IMR-90 (cell line): ENCODE measurements around the gene HOXB2. TPM values are rescaled to one million over a fixed set of nuclear protein-coding genes. Genes with fewer than 3 reads are reported as not detected.
A peak's percentile ranks its signal among the peaks of the same experiment; 100 is the strongest.

Experiments
- ATAC-seq: fragments of 200-7000 bp; cut with Tn5 transposase; 2 replicates; pipeline ENCODE4 v1.9.1; 2020; ENCODE audit warnings: low read depth, mild to moderate bottlenecking, moderate library complexity
- BruUV-seq: library from RNA; stranded (reverse); fragments of 400-500 nt; replicated peaks from 2 replicates; lab custom pipeline; 2021; lab: Mats Ljungman, UMichigan
- CTCF ChIA-PET: fragments of 300-600 bp; formaldehyde crosslinking; extraction: SDS; loops from one replicate; lab custom pipeline; 2021; ENCODE audit warnings: antibody characterized with exemption; lab: Yijun Ruan, JAX
- POLR2A ChIA-PET: fragments of 300-600 bp; sonication (Branson Sonifier 250); formaldehyde crosslinking; loops from one replicate; lab custom pipeline; 2022; ENCODE audit warnings: antibody characterized with exemption; ENCODE audit not compliant: unreplicated experiment; lab: Charles Lee
- DNase-seq: peaks from one replicate; pipeline ENCODE4 v3.0.0; 2013
- H2AFZ ChIP-seq: replicated peaks from 2 replicates; pipeline ENCODE3; 2013; ENCODE audit warnings: low read length, mild to moderate bottlenecking; ENCODE audit not compliant: poor library complexity
- H2AK5ac ChIP-seq: 2 replicates; pipeline ENCODE4 v1.6.1; 2013; ENCODE audit warnings: low read depth, low read length, inconsistent platforms
- H2AK9ac ChIP-seq: replicated peaks from 2 replicates; pipeline ENCODE3; 2013; ENCODE audit warnings: mild to moderate bottlenecking, low read depth, low read length, moderate library complexity; ENCODE audit not compliant: poor library complexity
- H2BK120ac ChIP-seq: 2 replicates; pipeline ENCODE4 v1.6.1; 2013; ENCODE audit warnings: low read depth, low read length, inconsistent platforms
- H2BK15ac ChIP-seq: 3 replicates; pipeline ENCODE4 v1.6.1; 2013; ENCODE audit warnings: low read depth, low read length, inconsistent platforms
- H2BK20ac ChIP-seq: 2 replicates; pipeline ENCODE4 v1.6.1; 2013; ENCODE audit warnings: low read depth, mild to moderate bottlenecking, inconsistent platforms, low read length, moderate library complexity
- H2BK5ac ChIP-seq: 2 replicates; pipeline ENCODE4 v1.6.1; 2013; ENCODE audit warnings: mild to moderate bottlenecking, low read depth, low read length, inconsistent platforms; ENCODE audit not compliant: poor library complexity, severe bottlenecking
- H3K14ac ChIP-seq: replicated peaks from 2 replicates; pipeline ENCODE4 v1.6.1; 2013; ENCODE audit warnings: low read depth, low read length, inconsistent platforms
- H3K18ac ChIP-seq: 2 replicates; pipeline ENCODE4 v1.6.1; 2013; ENCODE audit warnings: low read depth, low read length, control low read depth
- H3K23ac ChIP-seq: 2 replicates; pipeline ENCODE4 v1.6.1; 2013; ENCODE audit warnings: low read depth, low read length, inconsistent platforms
- H3K27ac ChIP-seq: 2 replicates; pipeline ENCODE4 v1.5.1; 2013; ENCODE audit warnings: mild to moderate bottlenecking, control low read depth, low read length; ENCODE audit not compliant: insufficient read depth
- H3K27me3 ChIP-seq: 2 replicates; pipeline ENCODE4 v1.6.1; 2013; ENCODE audit warnings: low read length; ENCODE audit not compliant: control insufficient read depth, insufficient read depth
- H3K36me3 ChIP-seq: 2 replicates; pipeline ENCODE4 v1.6.1; 2013; ENCODE audit warnings: low read length, mixed read lengths; ENCODE audit not compliant: control insufficient read depth, insufficient read depth
- H3K4ac ChIP-seq: 2 replicates; pipeline ENCODE4 v1.6.1; 2013; ENCODE audit warnings: low read depth, low read length, inconsistent platforms
- H3K4me1 ChIP-seq: 2 replicates; pipeline ENCODE4 v1.6.1; 2013; ENCODE audit warnings: low read length, mixed read lengths; ENCODE audit not compliant: control insufficient read depth, insufficient read depth
- H3K4me2 ChIP-seq: 2 replicates; pipeline ENCODE4 v1.6.1; 2013; ENCODE audit warnings: low read depth, mild to moderate bottlenecking, control low read depth, low read length, moderate library complexity
- H3K4me3 ChIP-seq: 2 replicates; pipeline ENCODE4 v1.5.1; 2013; ENCODE audit warnings: low read depth, mild to moderate bottlenecking, control low read depth, low read length, moderate library complexity; ENCODE audit not compliant: insufficient read depth
- H3K56ac ChIP-seq: 2 replicates; pipeline ENCODE4 v1.6.1; 2013; ENCODE audit warnings: low read length, inconsistent platforms; ENCODE audit not compliant: insufficient read depth; ENCODE audit errors: extremely low read depth
- H3K79me1 ChIP-seq, 2 experiments: 2 replicates each; pipeline ENCODE4 v1.6.1; 2013; ENCODE audit warnings: low read length in 2 of 2, inconsistent platforms in 1 of 2, low read depth in 1 of 2
- H3K9ac ChIP-seq: 2 replicates; pipeline ENCODE4 v1.6.1; 2013; ENCODE audit warnings: low read depth, low read length, control low read depth
- H3K9me1 ChIP-seq: 2 replicates; pipeline ENCODE4 v1.6.1; 2013; ENCODE audit warnings: low read length, inconsistent platforms; ENCODE audit not compliant: insufficient read depth
- H3K9me3 ChIP-seq: 2 replicates; pipeline ENCODE4 v1.6.1; 2013; ENCODE audit warnings: low read length; ENCODE audit not compliant: control insufficient read depth, insufficient read depth
- H4K20me1 ChIP-seq: 2 replicates; pipeline ENCODE4 v1.6.1; 2013; ENCODE audit warnings: low read length, inconsistent platforms; ENCODE audit not compliant: insufficient read depth
- H4K5ac ChIP-seq: 2 replicates; pipeline ENCODE4 v1.6.1; 2013; ENCODE audit warnings: mild to moderate bottlenecking, low read depth, low read length, control low read depth
- H4K8ac ChIP-seq, 2 experiments: 2 replicates each; pipeline ENCODE4 v1.6.1; 2013; ENCODE audit warnings: low read depth in 2 of 2, low read length in 2 of 2, control low read depth in 1 of 2, inconsistent platforms in 1 of 2
- H4K91ac ChIP-seq: 2 replicates; pipeline ENCODE4 v1.6.1; 2013; ENCODE audit warnings: low read depth, low read length, inconsistent platforms; ENCODE audit not compliant: insufficient read depth
- BHLHE40 ChIP-seq: fragments of 150-350 bp; IDR thresholded peaks from 2 replicates; pipeline ENCODE4 v1.6.1; 2016; ENCODE audit warnings: mild to moderate bottlenecking, low read depth, low read length
- CEBPB ChIP-seq: IDR thresholded peaks from 2 replicates; pipeline ENCODE4 v1.6.1; 2012; ENCODE audit warnings: low read depth, low read length, improper control_type of control experiment
- CHD1 ChIP-seq: IDR thresholded peaks from 2 replicates; pipeline ENCODE4 v1.6.1; 2012; ENCODE audit warnings: low read depth, low read length, improper control_type of control experiment
- FOS ChIP-seq: fragments of 150-350 bp; IDR thresholded peaks from 2 replicates; pipeline ENCODE4 v1.6.1; 2016; ENCODE audit warnings: low read depth, low read length
- MAFK ChIP-seq: IDR thresholded peaks from 2 replicates; pipeline ENCODE4 v1.6.1; 2012; ENCODE audit warnings: low read depth, low read length, improper control_type of control experiment
- MAZ ChIP-seq: IDR thresholded peaks from 2 replicates; pipeline ENCODE4 v1.6.1; 2012; ENCODE audit warnings: low read depth, mild to moderate bottlenecking, low read length, improper control_type of control experiment, moderate library complexity, borderline replicate concordance
- MXI1 ChIP-seq: IDR thresholded peaks from 2 replicates; pipeline ENCODE4 v1.6.1; 2012; ENCODE audit warnings: low read depth, mild to moderate bottlenecking, low read length, moderate library complexity, borderline replicate concordance
- NFE2L2 ChIP-seq: fragments of 150-350 bp; IDR thresholded peaks from 2 replicates; pipeline ENCODE4 v1.6.1; 2016; ENCODE audit warnings: low read depth, mild to moderate bottlenecking, low read length
- POLR2A ChIP-seq: IDR thresholded peaks from 2 replicates; pipeline ENCODE4 v1.6.1; 2012; ENCODE audit warnings: mild to moderate bottlenecking, low read depth, low read length
- RAD21 ChIP-seq: IDR thresholded peaks from 2 replicates; pipeline ENCODE4 v1.6.1; 2012; ENCODE audit warnings: low read length, improper control_type of control experiment
- RCOR1 ChIP-seq: IDR thresholded peaks from 2 replicates; pipeline ENCODE4 v1.6.1; 2012; ENCODE audit warnings: mild to moderate bottlenecking, low read length, improper control_type of control experiment; ENCODE audit not compliant: insufficient replicate concordance
- RFX5 ChIP-seq: IDR thresholded peaks from 2 replicates; pipeline ENCODE4 v1.8.0; 2012; ENCODE audit warnings: low read depth, mild to moderate bottlenecking, low read length, moderate library complexity
- SMC3 ChIP-seq: fragments of 150-350 bp; IDR thresholded peaks from 2 replicates; pipeline ENCODE4 v1.6.1; 2016; ENCODE audit warnings: low read depth, mild to moderate bottlenecking, antibody characterized with exemption, low read length, moderate library complexity
- WGBS, 2 experiments: methylation state at CpG; one replicate each; pipeline versions ENCODE4 v1.1.5 to v1.1.7; 2013; ENCODE audit warnings: missing lambda C conversion rate in 2 of 2; ENCODE audit not compliant: insufficient read length in 1 of 2; ENCODE audit errors: extremely low coverage in 2 of 2; 5-methylcytosine and 5-hydroxymethylcytosine counted together
- dilution Hi-C: fragments of 300-500 bp; cut with HindIII; formaldehyde crosslinking; loops from one replicate; pipeline ENCODE4 v1.14.3; 2018; ENCODE audit warnings: low sequenced_read_pairs; ENCODE audit not compliant: unreplicated experiment
- in situ Hi-C: fragments of 300-500 bp; cut with MboI; formaldehyde crosslinking; loops from 3 replicates; pipeline ENCODE4 v1.14.3; 2019; ENCODE audit warnings: low sequenced_read_pairs, inconsistent platforms, mixed read lengths
- intact Hi-C: fragments of 100-400 bp; cut with micrococcal nuclease; formaldehyde crosslinking; loops from 2 replicates; pipeline ENCODE4 v1.10.0; 2022
- polyA plus RNA-seq, 3 experiments: library from polyadenylated mRNA; depleted of rRNA; stranded (reverse); fragments of >200 nt; gene quantifications; 2 replicates each; pipeline ENCODE4 v1.2.3, GENCODE V29; 2012; ENCODE audit warnings: low replicate concordance in 1 of 3
- total RNA-seq: library from RNA; depleted of rRNA; stranded (reverse); fragments of >200 nt; gene quantifications from 2 replicates; pipeline ENCODE4 v1.2.3, GENCODE V29; 2012
- TF ChIP-seq, protein P1 (sequence below): fragments of 150-350 bp; IDR thresholded peaks from 2 replicates; pipeline ENCODE4 v1.6.1; 2017; ENCODE audit warnings: mild to moderate bottlenecking, antibody characterized with exemption, low read length, low read depth
- TF ChIP-seq, protein P2 (sequence below): fragments of 150-350 bp; IDR thresholded peaks from 2 replicates; pipeline ENCODE4 v1.6.1; 2016; ENCODE audit warnings: low read depth, mild to moderate bottlenecking, low read length, moderate library complexity, borderline replicate concordance

The HOXB2 gene
- total and polyA plus RNA-seq, 2 of the 4 experiments (the other 2 are of a cell fraction), result 2.7 to 29.9 TPM

- no peak within 1 kb of the TSS for H3K9ac ChIP-seq
- no peaks in the 10 kb centered on the region for H3K79me1 ChIP-seq
- no peak within 1 kb of the TSS for H3K18ac ChIP-seq
- no peak within 1 kb of the TSS for H3K27ac ChIP-seq
- H3K9me3 ChIP-seq, result no peaks in the 10 kb centered on the region
- TF ChIP-seq MAZ, result no peak
- TF ChIP-seq MAFK, result no peak
- no peak for TF ChIP-seq CEBPB
- TF ChIP-seq, protein P1, sequence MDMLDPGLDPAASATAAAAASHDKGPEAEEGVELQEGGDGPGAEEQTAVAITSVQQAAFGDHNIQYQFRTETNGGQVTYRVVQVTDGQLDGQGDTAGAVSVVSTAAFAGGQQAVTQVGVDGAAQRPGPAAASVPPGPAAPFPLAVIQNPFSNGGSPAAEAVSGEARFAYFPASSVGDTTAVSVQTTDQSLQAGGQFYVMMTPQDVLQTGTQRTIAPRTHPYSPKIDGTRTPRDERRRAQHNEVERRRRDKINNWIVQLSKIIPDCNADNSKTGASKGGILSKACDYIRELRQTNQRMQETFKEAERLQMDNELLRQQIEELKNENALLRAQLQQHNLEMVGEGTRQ, result no peak
- TF ChIP-seq CHD1, result no peak
- TF ChIP-seq MXI1, result no peak
- TF ChIP-seq, protein P2, sequence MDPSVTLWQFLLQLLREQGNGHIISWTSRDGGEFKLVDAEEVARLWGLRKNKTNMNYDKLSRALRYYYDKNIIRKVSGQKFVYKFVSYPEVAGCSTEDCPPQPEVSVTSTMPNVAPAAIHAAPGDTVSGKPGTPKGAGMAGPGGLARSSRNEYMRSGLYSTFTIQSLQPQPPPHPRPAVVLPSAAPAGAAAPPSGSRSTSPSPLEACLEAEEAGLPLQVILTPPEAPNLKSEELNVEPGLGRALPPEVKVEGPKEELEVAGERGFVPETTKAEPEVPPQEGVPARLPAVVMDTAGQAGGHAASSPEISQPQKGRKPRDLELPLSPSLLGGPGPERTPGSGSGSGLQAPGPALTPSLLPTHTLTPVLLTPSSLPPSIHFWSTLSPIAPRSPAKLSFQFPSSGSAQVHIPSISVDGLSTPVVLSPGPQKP, result no peak
- no peak for TF ChIP-seq NFE2L2
- TF ChIP-seq SMC3, result no peak
- TF ChIP-seq RAD21, result no peak
- no peak for TF ChIP-seq POLR2A
- no peak for TF ChIP-seq RCOR1
- no peak for TF ChIP-seq BHLHE40
- no peak for TF ChIP-seq FOS
- TF ChIP-seq RFX5, result no peak
- intact Hi-C loops (no loop called here), in situ Hi-C loops (no loop called here), dilution Hi-C loops (no loop called here)
- no peak within 1 kb of the TSS for H2BK120ac ChIP-seq
- no peaks in the 10 kb centered on the region for H4K20me1 ChIP-seq
- POLR2A ChIA-PET, result no interaction called here
- H4K5ac ChIP-seq, result no peak within 1 kb of the TSS
- peaks cover 17% of the 10 kb centered on the region for H3K27me3 ChIP-seq
- no peak within 1 kb of the TSS for H2BK5ac ChIP-seq
- no peak within 1 kb of the TSS for H3K4me2 ChIP-seq
- no peak within 1 kb of the TSS for H3K4me3 ChIP-seq
- no peak within 1 kb of the TSS for H3K14ac ChIP-seq
- H2AFZ ChIP-seq, result peak within 1 kb of the TSS; percentile 21
- no peak within 1 kb of the TSS for H3K23ac ChIP-seq
- no peaks in the 10 kb centered on the region for H3K9me1 ChIP-seq
- no CpG with 5 or more reads among the region's 15 CpGs for WGBS, 2 experiments
- no peaks in the 10 kb centered on the region for H3K36me3 ChIP-seq
- H2BK15ac ChIP-seq, result no peak within 1 kb of the TSS
- CTCF ChIA-PET, result no interaction called here
- no peak within 1 kb of the TSS for H2AK9ac ChIP-seq
- peak within 1 kb of the TSS; percentile 16; the same call in 1 of the 2 replicates for H2AK5ac ChIP-seq
- BruUV-seq, result no TSS peak
- no peak within 1 kb of the TSS for H3K4ac ChIP-seq
- no peak within 1 kb of the TSS for H4K8ac ChIP-seq
- ATAC-seq (no peak), DNase-seq (no peak)
- H2BK20ac ChIP-seq, result no peak within 1 kb of the TSS
- no peak within 1 kb of the TSS for H3K56ac ChIP-seq
- no peaks in the 10 kb centered on the region for H3K4me1 ChIP-seq
- H4K91ac ChIP-seq, result no peak within 1 kb of the TSS
Observed at GRCh38 chr17:48530887-48531272, 14.0 kb downstream of the HOXB2 start, which contains the start of gene HOXB1. Gene HOXB1, minus strand, starts transcription at chr17:48531011. Its CDS starts 107 bp downstream, at chr17:48530904.
